Activated B cell treated with CpG ODN at 0.5 μM for 24 hours (primary cell): ENCODE results near the gene TMEM132D. TPM values are rescaled to one million over a fixed set of nuclear protein-coding genes. Genes with fewer than 3 reads are reported as not detected.

Source experiments
- ATAC-seq: fragments of 200-7000 bp; cut with Tn5 transposase; one replicate; pipeline ENCODE4 v1.10.0; 2021; ENCODE audit warnings: low read depth, mild to moderate bottlenecking, moderate library complexity
- CTCF ChIA-PET: fragments of 350-600 bp; sonication (Branson Sonifier 250); formaldehyde crosslinking; loops from one replicate; lab custom pipeline; 2021; ENCODE audit warnings: antibody characterized with exemption; lab: Charles Lee
- POLR2A ChIA-PET: fragments of 350-600 bp; sonication (Branson Sonifier 250); formaldehyde crosslinking; loops from one replicate; lab custom pipeline; 2021; ENCODE audit warnings: antibody characterized with exemption; lab: Charles Lee
- DNase-seq: peaks from one replicate; pipeline ENCODE4 v3.0.0; 2022
- H3K27ac Mint-ChIP-seq: one replicate; pipeline ENCODE4 v1.8.0; 2020; ENCODE audit warnings: mixed read lengths
- H3K27me3 Mint-ChIP-seq: one replicate; pipeline ENCODE4 v1.8.0; 2021; ENCODE audit warnings: mixed read lengths
- H3K36me3 Mint-ChIP-seq: one replicate; pipeline ENCODE4 v1.8.0; 2021; ENCODE audit warnings: low read depth, mixed read lengths
- H3K4me1 Mint-ChIP-seq: one replicate; pipeline ENCODE4 v1.8.0; 2021; ENCODE audit warnings: mixed read lengths
- H3K4me3 Mint-ChIP-seq: one replicate; pipeline ENCODE4 v1.8.0; 2020; ENCODE audit warnings: mild to moderate bottlenecking, mixed read lengths
- H3K9me3 Mint-ChIP-seq: one replicate; pipeline ENCODE4 v1.8.0; 2020; ENCODE audit warnings: mixed read lengths
- intact Hi-C: fragments of 100-400 bp; cut with micrococcal nuclease; formaldehyde crosslinking; loops from one replicate; pipeline ENCODE4 v1.15.1; 2024
- total RNA-seq: library from RNA; stranded (reverse); gene quantifications from 2 replicates; pipeline ENCODE4 v1.2.3, GENCODE V29; 2022
- TF ChIP-seq, protein P1 (sequence below): fragments of 200-600 bp; IDR thresholded peaks from one replicate; pipeline ENCODE4 v1.8.0; 2022; ENCODE audit warnings: antibody characterized with exemption, mild to moderate bottlenecking

TMEM132D gene
- total RNA-seq, 1 donor from 2014 or later: not detected

DNA sequence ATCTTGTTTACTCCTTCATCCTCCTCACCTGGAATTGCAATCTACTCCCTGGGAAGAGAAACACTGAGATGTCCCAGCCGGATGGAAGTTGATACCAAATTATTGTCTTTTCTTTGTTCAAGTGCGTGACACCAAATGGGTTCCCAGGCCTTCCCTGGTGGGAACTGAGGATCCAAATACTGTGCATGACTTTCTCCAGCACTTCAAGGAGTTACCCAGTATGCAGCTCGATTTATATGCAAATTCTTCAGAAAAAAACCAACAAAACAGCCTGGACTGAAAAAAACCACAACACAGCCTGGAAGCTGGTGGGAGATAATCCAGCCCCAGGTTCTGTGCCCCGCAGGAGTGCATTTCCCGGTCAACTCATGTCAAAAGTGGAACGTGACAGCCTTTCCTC is 740.0 kb downstream of the TMEM132D start:
- H3K27me3 Mint-ChIP-seq: no peaks in the 10 kb centered on the region
- peaks cover 2% of the 10 kb centered on the region for H3K9me3 Mint-ChIP-seq
- ATAC-seq (no peak), DNase-seq (no peak)
- intact Hi-C loops: no loop called here
- TF ChIP-seq, protein P1, sequence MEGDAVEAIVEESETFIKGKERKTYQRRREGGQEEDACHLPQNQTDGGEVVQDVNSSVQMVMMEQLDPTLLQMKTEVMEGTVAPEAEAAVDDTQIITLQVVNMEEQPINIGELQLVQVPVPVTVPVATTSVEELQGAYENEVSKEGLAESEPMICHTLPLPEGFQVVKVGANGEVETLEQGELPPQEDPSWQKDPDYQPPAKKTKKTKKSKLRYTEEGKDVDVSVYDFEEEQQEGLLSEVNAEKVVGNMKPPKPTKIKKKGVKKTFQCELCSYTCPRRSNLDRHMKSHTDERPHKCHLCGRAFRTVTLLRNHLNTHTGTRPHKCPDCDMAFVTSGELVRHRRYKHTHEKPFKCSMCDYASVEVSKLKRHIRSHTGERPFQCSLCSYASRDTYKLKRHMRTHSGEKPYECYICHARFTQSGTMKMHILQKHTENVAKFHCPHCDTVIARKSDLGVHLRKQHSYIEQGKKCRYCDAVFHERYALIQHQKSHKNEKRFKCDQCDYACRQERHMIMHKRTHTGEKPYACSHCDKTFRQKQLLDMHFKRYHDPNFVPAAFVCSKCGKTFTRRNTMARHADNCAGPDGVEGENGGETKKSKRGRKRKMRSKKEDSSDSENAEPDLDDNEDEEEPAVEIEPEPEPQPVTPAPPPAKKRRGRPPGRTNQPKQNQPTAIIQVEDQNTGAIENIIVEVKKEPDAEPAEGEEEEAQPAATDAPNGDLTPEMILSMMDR: no peak
- H3K4me3 Mint-ChIP-seq: no peak overlapping the region
- CTCF ChIA-PET: no interaction called here
- POLR2A ChIA-PET: no interaction called here
- no peaks in the 10 kb centered on the region for H3K4me1 Mint-ChIP-seq
- no peaks in the 10 kb centered on the region for H3K36me3 Mint-ChIP-seq
- no peak overlapping the region for H3K27ac Mint-ChIP-seq

DNA sequence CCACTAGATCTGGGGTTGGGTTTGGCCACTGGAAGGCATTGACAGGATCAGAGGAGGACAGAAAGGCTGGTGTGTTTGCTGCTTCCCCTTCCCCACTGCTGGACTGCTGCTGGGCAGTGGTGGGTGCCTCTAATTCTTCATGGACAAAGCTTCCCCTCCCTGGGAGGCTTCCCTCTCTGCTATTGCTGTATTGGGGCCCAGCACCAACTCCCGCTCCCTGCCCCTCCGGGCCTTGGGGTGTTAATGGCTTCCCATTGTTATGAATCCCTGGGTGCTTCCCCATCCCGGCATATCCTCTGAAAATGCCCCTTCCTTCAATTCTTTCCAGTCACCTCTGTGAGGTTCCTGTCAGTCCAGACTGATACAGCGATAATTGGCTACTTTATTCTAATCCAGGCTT is 740.4 kb downstream of the TMEM132D start:
- no peak for ATAC-seq
- H3K4me1 Mint-ChIP-seq: no peaks in the 10 kb centered on the region
- ChIA-PET CTCF (no interaction called here), POLR2A (no interaction called here)
- H3K36me3 Mint-ChIP-seq: no peaks in the 10 kb centered on the region
- no peak for DNase-seq
- no peaks in the 10 kb centered on the region for H3K27me3 Mint-ChIP-seq
- TF ChIP-seq, protein P1: no peak
- H3K4me3 Mint-ChIP-seq: no peak overlapping the region
- no peak overlapping the region for H3K27ac Mint-ChIP-seq
- H3K9me3 Mint-ChIP-seq: peaks cover 2% of the 10 kb centered on the region
- intact Hi-C loops: no loop called here

DNA sequence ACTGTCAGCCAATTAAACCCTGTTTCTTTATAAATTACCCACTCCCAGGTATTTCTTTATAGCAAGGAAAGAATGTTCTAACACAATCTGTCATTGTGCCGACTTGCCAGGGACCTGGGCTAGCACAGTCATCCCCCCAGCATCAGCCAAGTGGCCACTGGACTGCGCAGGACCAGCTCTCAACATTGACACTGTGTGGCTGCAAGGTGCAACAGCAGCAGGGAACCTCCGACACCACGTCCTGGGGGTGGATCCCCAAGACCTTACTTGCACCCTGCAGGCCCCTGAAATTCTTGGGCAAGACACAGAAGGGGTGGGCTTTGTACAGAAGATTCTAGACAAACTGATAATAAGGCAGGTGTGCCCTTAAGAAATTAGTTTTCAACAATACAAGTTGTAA is 741.0 kb downstream of the TMEM132D start:
- ChIA-PET CTCF (no interaction called here), POLR2A (no interaction called here)
- no peak for ATAC-seq

DNA sequence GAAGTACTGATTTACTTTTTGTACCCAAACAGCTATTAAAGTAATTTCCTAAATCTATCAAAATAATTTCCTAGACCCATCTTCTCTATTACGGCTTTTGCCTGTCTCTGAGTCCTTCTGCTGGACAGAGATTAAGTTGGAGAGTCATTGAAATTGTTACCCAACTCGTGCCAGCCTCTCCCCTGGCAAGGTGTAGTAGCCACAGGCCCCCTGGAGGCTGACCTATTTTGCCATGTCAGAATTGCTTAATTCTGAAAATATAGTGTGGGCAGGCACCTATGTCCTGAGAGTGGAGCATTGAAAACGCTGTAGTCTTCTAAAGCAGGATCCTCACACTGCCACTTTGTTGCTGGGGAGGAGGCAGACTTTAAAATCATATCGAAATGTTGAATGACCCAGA is 742.3 kb downstream of the TMEM132D start:
- intact Hi-C loops: no loop called here
- POLR2A ChIA-PET: no interaction called here
- no peaks in the 10 kb centered on the region for H3K4me1 Mint-ChIP-seq
- DNase-seq (no peak), ATAC-seq (no peak)
- CTCF ChIA-PET: no interaction called here
- no peak overlapping the region for H3K4me3 Mint-ChIP-seq
- TF ChIP-seq, protein P1: no peak
- no peaks in the 10 kb centered on the region for H3K27me3 Mint-ChIP-seq
- H3K36me3 Mint-ChIP-seq: no peaks in the 10 kb centered on the region
- no peak overlapping the region for H3K27ac Mint-ChIP-seq
- peaks cover 7% of the 10 kb centered on the region for H3K9me3 Mint-ChIP-seq

More for the DNA sequence above, 741.0 kb downstream of the TMEM132D start:
- Mint-ChIP-seq H3K9me3 (peaks cover 7% of the 10 kb centered on the region), H3K27me3 (no peaks in the 10 kb centered on the region), H3K4me3 (no peak overlapping the region), H3K36me3 (no peaks in the 10 kb centered on the region), H3K4me1 (no peaks in the 10 kb centered on the region), H3K27ac (no peak overlapping the region)
- no peak for DNase-seq
- TF ChIP-seq, protein P1: no peak
- intact Hi-C loops: no loop called here

DNA sequence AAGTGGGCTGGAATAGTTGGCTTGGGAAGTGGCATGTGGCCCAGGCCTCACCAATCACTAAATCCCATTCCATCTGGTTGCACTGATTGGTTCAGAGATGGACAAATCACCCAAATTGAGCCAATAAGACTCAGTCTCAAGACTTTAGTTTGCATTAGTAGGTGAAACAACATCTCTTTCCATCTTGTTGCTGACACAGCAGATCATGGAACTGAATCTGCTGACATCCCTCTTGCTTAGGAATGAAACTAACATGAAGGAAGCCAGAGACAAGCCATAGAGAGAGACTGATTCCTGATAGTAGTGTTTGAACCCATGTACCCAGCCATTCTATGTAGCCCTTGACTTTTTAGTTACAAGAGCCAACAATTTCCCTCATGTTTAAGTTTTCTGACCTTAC is 743.5 kb downstream of the TMEM132D start:
- Mint-ChIP-seq H3K36me3 (no peaks in the 10 kb centered on the region), H3K27ac (no peak overlapping the region), H3K9me3 (peaks cover 7% of the 10 kb centered on the region), H3K27me3 (no peaks in the 10 kb centered on the region), H3K4me3 (no peak overlapping the region), H3K4me1 (no peaks in the 10 kb centered on the region)
- TF ChIP-seq, protein P1: no peak
- ATAC-seq (no peak), DNase-seq (no peak)
- intact Hi-C loops: no loop called here
- ChIA-PET CTCF (no interaction called here), POLR2A (no interaction called here)
